HG02798 (cell line): Measurements from ENCODE around the gene ZEB1.

Experiments used
- ATAC-seq: cut with Tn5 transposase; IDR thresholded peaks from one replicate; pipeline ENCODE4 v1.9.1; 2021; ENCODE audit warnings: mild to moderate bottlenecking; ENCODE audit not compliant: unreplicated experiment, poor library complexity

The ZEB1 gene

GRCh38 chr10:31318854-31319601 is at the start of gene ZEB1:
Gene ZEB1, plus strand, starts transcription at chr10:31319216. Its CDS starts 19 bp downstream, at chr10:31319235.
- ATAC-seq, result peak; percentile 47

GRCh38 chr10:31270954-31271353 is 48.1 kb upstream of the ZEB1 start:
- no peak for ATAC-seq

- ATAC-seq, result no peak
These were observed 46.2 kb upstream of the ZEB1 start for GRCh38 chr10:31272841-31273240.

- ATAC-seq, result no peak
These were observed 45.2 kb upstream of the ZEB1 start for GRCh38 chr10:31273789-31274188.

- no peak for ATAC-seq
These were observed 44.7 kb upstream of the ZEB1 start for GRCh38 chr10:31274310-31274709.

GRCh38 chr10:31278279-31278941 is 40.6 kb upstream of the ZEB1 start:
- no peak for ATAC-seq

GRCh38 chr10:31280972-31281371 is 38.0 kb upstream of the ZEB1 start:
- ATAC-seq, result no peak

- no peak for ATAC-seq
These were observed 31.0 kb upstream of the ZEB1 start for GRCh38 chr10:31288001-31288400.

GRCh38 chr10:31288962-31289361 is 30.1 kb upstream of the ZEB1 start:
- ATAC-seq, result no peak

- no peak for ATAC-seq
These were observed 28.6 kb upstream of the ZEB1 start for GRCh38 chr10:31290386-31290785.

GRCh38 chr10:31291123-31291522 is 27.9 kb upstream of the ZEB1 start:
- no peak for ATAC-seq

- ATAC-seq, result no peak
These were observed 24.5 kb upstream of the ZEB1 start for GRCh38 chr10:31294558-31294957.

- ATAC-seq, result no peak
These were observed 22.3 kb upstream of the ZEB1 start for GRCh38 chr10:31296754-31297153.

GRCh38 chr10:31299119-31299518 is 19.9 kb upstream of the ZEB1 start:
- ATAC-seq, result no peak

- no peak for ATAC-seq
These were observed 15.8 kb upstream of the ZEB1 start for GRCh38 chr10:31303212-31303611.

GRCh38 chr10:31304291-31304970 is 14.6 kb upstream of the ZEB1 start:
- no peak for ATAC-seq

- no peak for ATAC-seq
These were observed 5.6 kb upstream of the ZEB1 start for GRCh38 chr10:31313396-31313795.

GRCh38 chr10:31314256-31315150 is 4.5 kb upstream of the ZEB1 start:
- no peak for ATAC-seq

- ATAC-seq, result no peak
These were observed 3.6 kb upstream of the ZEB1 start for GRCh38 chr10:31315453-31315852.

GRCh38 chr10:31317171-31317570 is 1.8 kb upstream of the ZEB1 start:
- no peak for ATAC-seq
